ENCODE data around the gene MMP1. TPM values are rescaled to one million over a fixed set of nuclear protein-coding genes. Genes with fewer than 3 reads are reported as not detected.
A peak's percentile ranks its signal among the peaks of the same experiment; 100 is the strongest.

MMP1 gene
- polyA plus RNA-seq, 1 of the 3 experiments (the other 2 are of a cell fraction): 5.9 TPM

GRCh38 chr11:102760344-102761035, 37.5 kb downstream of the MMP1 start (continued):
- TF ChIP-seq EZH2phosphoT487 (IDR thresholded peaks at IDR 0.05; ENCODE audit: borderline replicate concordance, low read depth) (no peak), NFIC (IDR thresholded peaks at IDR 0.05; ENCODE audit: borderline replicate concordance) (peak; percentile 99), RCOR1 (IDR thresholded peaks at IDR 0.05; ENCODE audit: low read length) (no peak), FOXM1 (IDR thresholded peaks at IDR 0.05; ENCODE audit: low read depth) (peak; percentile 96), EP300 (IDR thresholded peaks at IDR 0.05; ENCODE audit: borderline replicate concordance in 1 of 2, low read depth in 1 of 2, low read length in 1 of 2) (peak in 1 of 2 experiments; percentile 97; a peak in 2 of 4 replicates), RAD21 (IDR thresholded peaks at IDR 0.05; ENCODE audit: low read length) (no peak), ELF1 (IDR thresholded peaks at IDR 0.05) (peak; percentile 42; the same call in 1 of the 2 replicates), TCF12 (IDR thresholded peaks at IDR 0.05) (peak; percentile 98), IRF3 (IDR thresholded peaks at IDR 0.05; ENCODE audit: low read depth, low read length) (no peak), JUND (IDR thresholded peaks at IDR 0.05) (peak; percentile 95), SIN3A (IDR thresholded peaks at IDR 0.05; ENCODE audit: borderline replicate concordance, low read depth, low read length) (no peak), MAX (IDR thresholded peaks at IDR 0.05; ENCODE audit: low read depth) (peak; percentile 82; the same call in 1 of the 2 replicates), SMC3 (IDR thresholded peaks at IDR 0.05; ENCODE audit: low read depth, low read length) (no peak), GABPA (IDR thresholded peaks at IDR 0.05; ENCODE audit: low read depth) (no peak), FOSL2 (IDR thresholded peaks at IDR 0.05; ENCODE audit: borderline replicate concordance, low read depth) (peak; percentile 83), MXI1 (IDR thresholded peaks at IDR 0.05; ENCODE audit: low read depth, low read length) (no peak), CTCF (IDR thresholded peaks at IDR 0.05) (no peak), CHD2 (IDR thresholded peaks at IDR 0.05; ENCODE audit: low read length, partially characterized antibody) (no peak), ZBTB33 (IDR thresholded peaks at IDR 0.05; ENCODE audit: borderline replicate concordance, low read depth) (peak; percentile 82; the same call in 1 of the 2 replicates), RXRA (IDR thresholded peaks at IDR 0.05; ENCODE audit: borderline replicate concordance, low read depth) (peak; percentile 93), USF2 (IDR thresholded peaks at IDR 0.05; ENCODE audit: borderline replicate concordance, low read depth, low read length) (no peak)
